Natural killer cell treated with Interleukin-12 subunit alpha and Interleukin-12 subunit beta and Interleukin-15 and Interleukin-18, amount 100 ng/mL, for 72 hours (primary cell): ENCODE data around the gene LTB4R. TPM values are rescaled to one million over a fixed set of nuclear protein-coding genes. Genes with fewer than 3 reads are reported as not detected.

Source experiments
- ATAC-seq, 2 donors: fragments of 150-1000 bp; cut with Tn5 transposase in 1 of 2; sonication (Bioruptor Pico), chemical (Tn5 transposase) in 1 of 2; 2 replicates each; pipeline ENCODE4 v1.10.0; 2021
- DNase-seq: peaks from one replicate; pipeline ENCODE4 v3.0.0; 2022; ENCODE audit warnings: low spot score
- H3K27ac Mint-ChIP-seq, 2 donors: 1 replicate in 1 of 2; 2 replicates in 1 of 2; pipeline ENCODE4 v1.8.0; 2022; ENCODE audit warnings: mixed read lengths in 2 of 2, mild to moderate bottlenecking in 1 of 2, moderate library complexity in 1 of 2
- H3K27me3 Mint-ChIP-seq, 2 donors: 1 replicate in 1 of 2; 2 replicates in 1 of 2; pipeline ENCODE4 v1.8.0; 2022; ENCODE audit warnings: mixed read lengths in 2 of 2
- H3K36me3 Mint-ChIP-seq: one replicate; pipeline ENCODE4 v1.8.0; 2022; ENCODE audit warnings: mixed read lengths
- H3K4me1 Mint-ChIP-seq, 2 donors: 1 replicate in 1 of 2; 2 replicates in 1 of 2; pipeline ENCODE4 v1.8.0; 2022; ENCODE audit warnings: low read depth in 2 of 2, mixed read lengths in 2 of 2, mild to moderate bottlenecking in 1 of 2
- H3K4me3 Mint-ChIP-seq: one replicate; pipeline ENCODE4 v1.8.0; 2022; ENCODE audit warnings: mixed read lengths
- H3K9me3 Mint-ChIP-seq: 2 replicates; pipeline ENCODE4 v1.8.0; 2022; ENCODE audit warnings: mixed read lengths
- total RNA-seq, 2 donors: library from RNA; stranded (reverse); gene quantifications; one replicate each; pipeline ENCODE4 v1.2.3, GENCODE V29; 2022

LTB4R gene
- total RNA-seq, 2 donors from 2014 or later = 13.2 to 37.3 TPM

- Mint-ChIP-seq H3K27ac (no peak overlapping the region), H3K4me3 (no peak overlapping the region), H3K4me1 (peaks cover 18% of the 10 kb centered on the region in 2 donors), H3K9me3 (no peaks in the 10 kb centered on the region), H3K36me3 (no peaks in the 10 kb centered on the region), H3K27me3 (peaks cover 30 to 46% of the 10 kb centered on the region in 2 donors)
- ATAC-seq (no peak), DNase-seq (no peak)
Observed at GRCh38 chr14:24362241-24362960, 51.1 kb downstream of the LTB4R start.

- H3K36me3 Mint-ChIP-seq = no peaks in the 10 kb centered on the region
- H3K27ac Mint-ChIP-seq = no peak overlapping the region
- no peaks in the 10 kb centered on the region for H3K9me3 Mint-ChIP-seq
- H3K27me3 Mint-ChIP-seq = peaks cover 33 to 50% of the 10 kb centered on the region in 2 donors
- peaks cover 21 to 23% of the 10 kb centered on the region in 2 donors for H3K4me1 Mint-ChIP-seq
- H3K4me3 Mint-ChIP-seq = no peak overlapping the region
- no peak for ATAC-seq
- no peak for DNase-seq
Observed at GRCh38 chr14:24363401-24363800, 52.1 kb downstream of the LTB4R start.

DNA sequence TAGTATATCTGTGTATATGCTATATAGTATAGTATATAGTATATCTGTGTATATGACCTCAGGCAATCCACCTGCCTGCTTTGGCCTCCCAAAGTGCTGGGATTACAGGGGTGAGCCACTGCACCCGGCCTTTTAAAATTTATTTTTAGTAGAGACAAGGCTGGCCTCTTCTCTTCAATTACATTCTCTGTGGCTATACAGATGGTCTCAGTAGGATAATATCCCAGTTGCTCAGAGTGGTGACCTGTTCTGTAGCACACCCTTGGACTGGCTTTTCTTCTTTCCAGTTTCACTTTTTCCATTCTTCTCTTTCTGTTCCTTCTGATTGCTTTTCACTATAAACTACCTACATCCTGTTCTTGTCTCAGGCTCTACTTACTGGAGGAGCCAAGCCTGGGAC, 53.5 kb downstream of the LTB4R start:
- ATAC-seq (no peak), DNase-seq (no peak)
- Mint-ChIP-seq H3K9me3 (no peaks in the 10 kb centered on the region), H3K27me3 (peaks cover 37 to 58% of the 10 kb centered on the region in 2 donors), H3K4me1 (peaks cover 21 to 26% of the 10 kb centered on the region in 2 donors), H3K27ac (no peak overlapping the region), H3K36me3 (no peaks in the 10 kb centered on the region), H3K4me3 (no peak overlapping the region)

GRCh38 chr14:24365600-24366412, 54.5 kb downstream of the LTB4R start:
- H3K4me3 Mint-ChIP-seq = peak overlapping the region; percentile 68
- peaks cover 21 to 26% of the 10 kb centered on the region in 2 donors for H3K4me1 Mint-ChIP-seq
- ATAC-seq = peak; percentile 72 to 74
- no peak for DNase-seq
- no peak overlapping the region for H3K27ac Mint-ChIP-seq
- H3K36me3 Mint-ChIP-seq = no peaks in the 10 kb centered on the region
- H3K27me3 Mint-ChIP-seq = peaks cover 37 to 53% of the 10 kb centered on the region in 2 donors
- no peaks in the 10 kb centered on the region for H3K9me3 Mint-ChIP-seq

DNA sequence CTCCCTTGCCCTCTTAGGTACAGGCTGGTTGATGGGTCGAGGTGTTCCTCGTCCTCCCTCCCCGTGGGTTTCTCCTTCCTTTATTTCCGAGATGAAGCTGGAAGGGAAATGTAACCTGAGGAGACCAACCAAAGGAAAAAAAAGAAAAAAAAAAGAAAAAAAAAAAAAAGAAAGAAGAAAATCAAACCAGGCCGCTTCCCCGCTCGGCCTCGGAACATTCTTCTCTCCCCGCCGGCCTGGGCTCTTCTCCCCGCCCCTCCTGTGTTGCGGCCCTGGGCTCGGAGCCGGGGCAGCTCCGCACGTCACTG, 55.1 kb downstream of the LTB4R start:
- no peak overlapping the region for H3K4me3 Mint-ChIP-seq
- no peak for DNase-seq
- H3K27ac Mint-ChIP-seq = no peak overlapping the region
- H3K36me3 Mint-ChIP-seq = no peaks in the 10 kb centered on the region
- peaks cover 37 to 51% of the 10 kb centered on the region in 2 donors for H3K27me3 Mint-ChIP-seq
- peaks cover 21 to 26% of the 10 kb centered on the region in 2 donors for H3K4me1 Mint-ChIP-seq
- no peak for ATAC-seq
- no peaks in the 10 kb centered on the region for H3K9me3 Mint-ChIP-seq

DNA sequence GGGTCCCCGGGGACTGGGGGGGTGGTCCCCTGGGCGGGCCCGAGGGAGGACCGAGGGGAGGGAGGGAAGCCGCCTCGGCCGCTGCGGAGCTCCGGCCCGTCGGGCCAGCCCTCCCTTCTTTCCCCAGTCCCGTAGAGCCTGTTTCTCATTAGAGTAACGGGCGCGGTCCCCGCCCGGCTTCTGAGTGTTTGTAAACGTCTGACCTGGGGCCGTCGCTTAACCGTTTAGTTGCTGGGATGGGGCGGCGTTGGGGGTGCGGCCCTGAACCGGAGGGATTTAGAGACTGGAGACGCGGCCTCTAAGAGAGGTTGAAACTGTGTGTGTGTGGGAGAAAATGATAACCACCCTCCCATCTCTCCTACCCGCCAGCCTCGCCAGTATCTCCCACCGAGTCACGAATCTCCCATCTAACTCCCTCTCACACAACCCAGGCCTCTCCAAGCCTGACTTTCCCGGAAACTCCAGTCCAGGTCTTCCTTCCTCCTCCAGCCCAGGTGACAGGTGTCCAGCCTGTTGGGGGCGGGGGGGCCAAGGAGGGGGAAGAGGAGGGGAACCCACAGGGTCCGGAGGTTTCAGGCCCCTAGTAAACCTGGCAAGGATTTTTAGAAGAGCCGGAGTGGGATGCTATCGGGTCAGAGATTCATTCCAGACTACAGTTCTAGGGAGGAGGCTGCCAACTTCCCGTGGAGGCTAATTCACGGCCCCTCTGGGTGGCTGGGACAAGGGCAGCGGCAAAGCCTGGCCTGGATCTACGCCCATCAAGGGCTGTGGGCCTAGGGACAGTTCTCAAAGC, 55.6 kb downstream of the LTB4R start:
- Mint-ChIP-seq H3K4me1 (peaks cover 21 to 26% of the 10 kb centered on the region in 2 donors), H3K9me3 (no peaks in the 10 kb centered on the region), H3K4me3 (peak overlapping the region; percentile 54), H3K27ac (no peak overlapping the region), H3K27me3 (peaks cover 34 to 45% of the 10 kb centered on the region in 2 donors), H3K36me3 (no peaks in the 10 kb centered on the region)
- ATAC-seq = peak; percentile 34 to 64
- DNase-seq = no peak

Other genes with a start within 250 kb of the LTB4R start
- gene CPNE6, start 239.9 kb upstream of the LTB4R start, total RNA-seq = not detected
- 10 to 100 TPM; 30.4 to 68.3 TPM for gene PCK2, start 217.2 kb upstream of the LTB4R start, total RNA-seq
- gene DCAF11, start 196.7 kb upstream of the LTB4R start, total RNA-seq = 10 to 100 TPM; 87.4 to 96.1 TPM
- 1 to 10 TPM; 1.8 to 2.2 TPM for gene NRL, start 196.6 kb upstream of the LTB4R start, total RNA-seq
- gene FITM1, start 180.8 kb upstream of the LTB4R start, total RNA-seq = 1 to 10 TPM in 1 of 2 donors, under 1 TPM in 1; 0.67 to 1.8 TPM
- 100 to 1,000 TPM; 237 to 406 TPM for gene PSME1, start 175.3 kb upstream of the LTB4R start, total RNA-seq
- gene EMC9, start 169.9 kb upstream of the LTB4R start, total RNA-seq = 10 to 100 TPM; 28.7 to 37.5 TPM
- 100 to 1,000 TPM; 600 to 673 TPM for gene PSME2, start 164.9 kb upstream of the LTB4R start, total RNA-seq
- gene RNF31, start 164.0 kb upstream of the LTB4R start, total RNA-seq = 100 to 1,000 TPM; 115 to 170 TPM
- gene IRF9, start 150.2 kb upstream of the LTB4R start, total RNA-seq = 100 to 1,000 TPM; 135 to 227 TPM
- gene REC8, start 139.4 kb upstream of the LTB4R start, total RNA-seq = 10 to 100 TPM; 52.1 to 85.9 TPM
- 100 to 1,000 TPM in 1 of 2 donors, 10 to 100 TPM in 1; 52.8 to 145 TPM for gene IPO4, start 122.7 kb upstream of the LTB4R start, total RNA-seq
- gene TM9SF1, start 116.1 kb upstream of the LTB4R start, total RNA-seq = 10 to 100 TPM; 27.6 to 30.2 TPM
- under 1 TPM in 1 of 2 donors, not detected in 1; 0.95 TPM for gene TSSK4, start 105.8 kb upstream of the LTB4R start, total RNA-seq
- 10 to 100 TPM; 66.2 to 95.0 TPM for gene CHMP4A, start 98.0 kb upstream of the LTB4R start, total RNA-seq
- gene MDP1, start 95.4 kb upstream of the LTB4R start, total RNA-seq = 10 to 100 TPM in 1 of 2 donors, 1 to 10 TPM in 1; 9.1 to 11.3 TPM
- gene NEDD8, start 79.1 kb upstream of the LTB4R start, total RNA-seq = 100 to 1,000 TPM; 196 to 199 TPM
- 10 to 100 TPM; 40.5 to 54.5 TPM for gene GMPR2, start 78.6 kb upstream of the LTB4R start, total RNA-seq
- gene TINF2, start 68.9 kb upstream of the LTB4R start, total RNA-seq = 100 to 1,000 TPM in 1 of 2 donors, 10 to 100 TPM in 1; 77.7 to 103 TPM
- 1 to 10 TPM; 2.5 to 8.7 TPM for gene TGM1, start 48.3 kb upstream of the LTB4R start, total RNA-seq
- 10 to 100 TPM; 37.6 to 47.5 TPM for gene RABGGTA, start 39.9 kb upstream of the LTB4R start, total RNA-seq
- gene DHRS1, start 11.7 kb upstream of the LTB4R start, total RNA-seq = 10 to 100 TPM; 15.6 to 17.4 TPM
- 10 to 100 TPM; 38.5 to 59.0 TPM for gene NOP9, start 11.7 kb upstream of the LTB4R start, total RNA-seq
- gene CIDEB, start 3.5 kb upstream of the LTB4R start, total RNA-seq = 10 to 100 TPM in 1 of 2 donors, 1 to 10 TPM in 1; 6.8 to 20.2 TPM
- gene LTB4R2, start 1.4 kb upstream of the LTB4R start, total RNA-seq = 10 to 100 TPM; 13.7 to 27.1 TPM
- gene ADCY4, start 23.6 kb downstream of the LTB4R start, total RNA-seq = 1 to 10 TPM; 1.0 to 1.9 TPM
- gene RIPK3, start 28.5 kb downstream of the LTB4R start, total RNA-seq = 10 to 100 TPM; 12.5 to 15.5 TPM
- not detected for gene NFATC4, start 56.7 kb downstream of the LTB4R start, total RNA-seq
- gene NYNRIN, start 87.5 kb downstream of the LTB4R start, total RNA-seq = under 1 TPM in 1 of 2 donors, not detected in 1; 0.11 TPM
- 10 to 100 TPM in 1 of 2 donors, 1 to 10 TPM in 1; 5.3 to 10.9 TPM for gene CBLN3, start 118.2 kb downstream of the LTB4R start, total RNA-seq
- gene KHNYN, start 118.5 kb downstream of the LTB4R start, total RNA-seq = 10 to 100 TPM; 61.7 to 65.3 TPM
- gene SDR39U1, start 131.3 kb downstream of the LTB4R start, total RNA-seq = 10 to 100 TPM; 33.2 to 50.7 TPM
- gene CMA1, start 196.8 kb downstream of the LTB4R start, total RNA-seq = not detected